Esophagus squamous epithelium (tissue), 5 donors: ENCODE data around the gene CILP2. TPM values are rescaled to one million over a fixed set of nuclear protein-coding genes. Genes with fewer than 3 reads are reported as not detected.

Source experiments
- DNase-seq: peaks from one replicate; lab custom pipeline; 2025; lab: John Stamatoyannopoulos, UW
- H3K27ac ChIP-seq, 4 donors: fragments of 200-600 bp; sonication (generic); one replicate each; pipeline ENCODE4 v1.5.1; 2016 to 2019; ENCODE audit warnings: mild to moderate bottlenecking in 1 of 4
- H3K27me3 ChIP-seq, 4 donors: fragments of 200-600 bp; sonication (generic); 1 replicate in 3 of 4; 2 replicates in 1 of 4; pipeline versions ENCODE4 v1.5.1 to v1.6.0; 2017 to 2021; ENCODE audit warnings: antibody characterized with exemption in 1 of 4
- H3K36me3 ChIP-seq, 3 donors: fragments of 200-600 bp; sonication (generic); one replicate each; pipeline ENCODE4 v1.5.1; 2016 to 2019
- H3K4me1 ChIP-seq, 3 donors: fragments of 200-600 bp; sonication (generic); one replicate each; pipeline ENCODE4 v1.5.1; 2017 to 2019
- H3K4me3 ChIP-seq, 4 donors: fragments of 200-600 bp; sonication (generic); 1 replicate in 3 of 4; 2 replicates in 1 of 4; pipeline ENCODE4 v1.5.1; 2016 to 2019; ENCODE audit warnings: mild to moderate bottlenecking in 2 of 4, moderate library complexity in 1 of 4
- H3K9me3 ChIP-seq, 3 donors: fragments of 200-600 bp; sonication (generic); one replicate each; pipeline ENCODE4 v1.5.1; 2016 to 2019
- CTCF ChIP-seq, 6 experiments: fragments of 450-650 bp in 4 of 6; fragments of 200-600 bp in 2 of 6; sonication (generic) in 2 of 6; IDR thresholded peaks; one replicate each; pipeline ENCODE4 v1.5.1; 2016 to 2019; ENCODE audit warnings: antibody characterized with exemption in 6 of 6, mild to moderate bottlenecking in 4 of 6, moderate library complexity in 4 of 6
- POLR2A ChIP-seq, 4 donors: fragments of 450-650 bp; IDR thresholded peaks; one replicate each; pipeline ENCODE4 v1.6.1; 2017; ENCODE audit warnings: antibody characterized with exemption in 4 of 4, mild to moderate bottlenecking in 4 of 4, moderate library complexity in 3 of 4
- WGBS, 2 donors: methylation state at CpG; one replicate each; pipeline ENCODE4 v1.1.5; 2018; 5-methylcytosine and 5-hydroxymethylcytosine counted together
- intact Hi-C: fragments of 100-400 bp; cut with DNase I; formaldehyde crosslinking; loops from one replicate; pipeline ENCODE4 v1.15.0; 2022
- total RNA-seq, 4 donors: library from RNA; depleted of rRNA; stranded (reverse); fragments of >200 nt; gene quantifications; one replicate each; pipeline ENCODE4 v1.1.0, GENCODE V29; 2016
- donor health status: DM: yes; HTN: yes; CAD: no.

The CILP2 gene
- total RNA-seq, 4 donors from 2014 or later: under 0.01 TPM; not detected in 3

- no peak for TF ChIP-seq CTCF (IDR thresholded peaks at IDR 0.05)
- TF ChIP-seq POLR2A (IDR thresholded peaks at IDR 0.05): no peak
- Histone ChIP-seq H3K9me3 (no peaks in the 10 kb centered on the region), H3K27ac (peak overlapping the region; percentile 0 to 54 (median 24)), H3K4me3 (no peak overlapping the region), H3K36me3 (no peaks in the 10 kb centered on the region), H3K4me1 (peaks cover 26 to 48% (median 28%) of the 10 kb centered on the region in 3 donors), H3K27me3 (no peaks in the 10 kb centered on the region)
- no peak for DNase-seq
- WGBS, 2 donors: 18 to 42% methylated on average over 4 to 8 of the region's 8 CpGs
- intact Hi-C loops: no loop called here
These were observed 57.2 kb downstream of the CILP2 start for GRCh38 chr19:19595171-19595701.

Other genes with a start within 250 kb of the CILP2 start
- 10 to 100 TPM; 31.0 to 47.4 (median 32.3) TPM for gene SUGP1, start 217.8 kb upstream of the CILP2 start, total RNA-seq
- 10 to 100 TPM; 35.4 to 53.2 (median 39.1) TPM for gene MAU2, start 217.4 kb upstream of the CILP2 start, total RNA-seq
- gene GATAD2A, start 132.6 kb upstream of the CILP2 start, total RNA-seq: 10 to 100 TPM; 39.7 to 81.4 (median 41.6) TPM
- gene TSSK6, start 22.7 kb upstream of the CILP2 start, total RNA-seq: 1 to 10 TPM in 1 of 4 donors, under 1 TPM in 3; 0.57 to 1.7 (median 0.89) TPM
- 10 to 100 TPM; 44.6 to 88.7 (median 56.0) TPM for gene NDUFA13, start 22.0 kb upstream of the CILP2 start, total RNA-seq
- gene YJEFN3, start 9.4 kb upstream of the CILP2 start, total RNA-seq: under 1 TPM; 0.08 to 0.57 (median 0.15) TPM
- gene PBX4, start 80.4 kb downstream of the CILP2 start, total RNA-seq: 1 to 10 TPM in 3 of 4 donors, under 1 TPM in 1; 0.61 to 1.9 (median 1.7) TPM
- 10 to 100 TPM in 2 of 4 donors, 1 to 10 TPM in 2; 7.6 to 13.1 (median 9.5) TPM for gene LPAR2, start 90.0 kb downstream of the CILP2 start, total RNA-seq
- 10 to 100 TPM in 2 of 4 donors, 1 to 10 TPM in 2; 7.0 to 22.8 (median 10.0) TPM for gene GMIP, start 105.4 kb downstream of the CILP2 start, total RNA-seq
- gene ATP13A1, start 125.4 kb downstream of the CILP2 start, total RNA-seq: 100 to 1,000 TPM in 3 of 4 donors, 10 to 100 TPM in 1; 79.7 to 257 (median 153) TPM
- 1 to 10 TPM; 5.5 to 8.2 (median 6.5) TPM for gene ZNF101, start 130.6 kb downstream of the CILP2 start, total RNA-seq
- gene ZNF14, start 194.8 kb downstream of the CILP2 start, total RNA-seq: 1 to 10 TPM; 1.9 to 6.3 (median 2.1) TPM